Measurements from ENCODE around the gene ALDH3B2. TPM values are rescaled to one million over a fixed set of nuclear protein-coding genes. Genes with fewer than 3 reads are reported as not detected.
"Not testable (repeated sequence)": the region's sequence is repeated elsewhere in the genome, so short reads cannot be mapped to it uniquely, and the experiment has no call there.

Gene ALDH3B2
- total and polyA plus RNA-seq, 4 donors, result 0.05 TPM; not detected in 3

- H3K4me1 ChIP-seq (ENCODE audit: control insufficient read depth in 1 of 2, insufficient read depth in 2 of 2, low read length in 2 of 2), result no peaks in the 10 kb centered on the region
- no peak for ATAC-seq (ENCODE audit: low FRiP score)
- DNase-seq, result no peak
- no peaks in the 10 kb centered on the region for H3K9me3 ChIP-seq (ENCODE audit: control insufficient read depth, low read length)
- no peak overlapping the region for H3K27ac ChIP-seq (ENCODE audit: low read depth in 1 of 2, low read length in 2 of 2)
- no peaks in the 10 kb centered on the region for H3K27me3 ChIP-seq (ENCODE audit: control insufficient read depth in 1 of 2, insufficient read depth in 2 of 2, low read length in 1 of 2)
- H3K36me3 ChIP-seq (ENCODE audit: control insufficient read depth in 1 of 2, insufficient read depth in 2 of 2, low read length in 1 of 2), result no peaks in the 10 kb centered on the region
- no peak overlapping the region for H3K4me3 ChIP-seq (ENCODE audit: low read length in 2 of 2)
- WGBS, 2 donors, result 84 to 92% methylated on average over 7 of the region's 7 CpGs
- intact Hi-C loops (cut with DNase I), result no loop called here
Observed at GRCh38 chr11:67704524-67704923, 30.1 kb upstream of the ALDH3B2 start.

- H3K27ac ChIP-seq (ENCODE audit: low read depth in 1 of 2, low read length in 2 of 2); H3K4me3 ChIP-seq (ENCODE audit: low read length in 2 of 2); ATAC-seq (ENCODE audit: low FRiP score); H3K9me3 ChIP-seq (ENCODE audit: control insufficient read depth, low read length); DNase-seq; H3K4me1 ChIP-seq (ENCODE audit: control insufficient read depth in 1 of 2, insufficient read depth in 2 of 2, low read length in 2 of 2); H3K27me3 ChIP-seq (ENCODE audit: control insufficient read depth in 1 of 2, insufficient read depth in 2 of 2, low read length in 1 of 2); H3K36me3 ChIP-seq (ENCODE audit: control insufficient read depth in 1 of 2, insufficient read depth in 2 of 2, low read length in 1 of 2); intact Hi-C loops (cut with DNase I): not testable (repeated sequence)
- 58 to 60% methylated on average over 5 of the region's 5 CpGs for WGBS, 2 donors
Observed at GRCh38 chr11:67703709-67704108, 29.3 kb upstream of the ALDH3B2 start.

GRCh38 chr11:67700548-67701262, 26.3 kb upstream of the ALDH3B2 start:
- no peak for ATAC-seq (ENCODE audit: low FRiP score)
- 81 to 82% methylated on average over 11 of the region's 11 CpGs for WGBS, 2 donors

GRCh38 chr11:67700141-67700540, 25.7 kb upstream of the ALDH3B2 start:
- Histone ChIP-seq H3K4me1 (ENCODE audit: control insufficient read depth in 1 of 2, insufficient read depth in 2 of 2, low read length in 2 of 2) (no peaks in the 10 kb centered on the region), H3K4me3 (ENCODE audit: low read length in 2 of 2) (no peak overlapping the region), H3K36me3 (ENCODE audit: control insufficient read depth in 1 of 2, insufficient read depth in 2 of 2, low read length in 1 of 2) (no peaks in the 10 kb centered on the region), H3K27me3 (ENCODE audit: control insufficient read depth in 1 of 2, insufficient read depth in 2 of 2, low read length in 1 of 2) (no peaks in the 10 kb centered on the region), H3K9me3 (ENCODE audit: control insufficient read depth, low read length) (peaks cover 5% of the 10 kb centered on the region), H3K27ac (ENCODE audit: low read depth in 1 of 2, low read length in 2 of 2) (no peak overlapping the region)
- DNase-seq (no peak), ATAC-seq (ENCODE audit: low FRiP score) (no peak)
- WGBS, 2 donors, result 61 to 63% methylated on average over 10 of the region's 10 CpGs
- intact Hi-C loops (cut with DNase I), result no loop called here

More at GRCh38 chr11:67700548-67701262, 26.3 kb upstream of the ALDH3B2 start:
- no peak for DNase-seq
- intact Hi-C loops (cut with DNase I), result no loop called here
- Histone ChIP-seq H3K36me3 (ENCODE audit: control insufficient read depth in 1 of 2, insufficient read depth in 2 of 2, low read length in 1 of 2) (no peaks in the 10 kb centered on the region), H3K27me3 (ENCODE audit: control insufficient read depth in 1 of 2, insufficient read depth in 2 of 2, low read length in 1 of 2) (no peaks in the 10 kb centered on the region), H3K4me1 (ENCODE audit: control insufficient read depth in 1 of 2, insufficient read depth in 2 of 2, low read length in 2 of 2) (no peaks in the 10 kb centered on the region), H3K9me3 (ENCODE audit: control insufficient read depth, low read length) (peaks cover 5% of the 10 kb centered on the region), H3K27ac (ENCODE audit: low read depth in 1 of 2, low read length in 2 of 2) (no peak overlapping the region), H3K4me3 (ENCODE audit: low read length in 2 of 2) (no peak overlapping the region)

GRCh38 chr11:67699521-67699920, 25.1 kb upstream of the ALDH3B2 start:
- no peak overlapping the region for H3K4me3 ChIP-seq (ENCODE audit: low read length in 2 of 2)
- no peak for DNase-seq
- peaks cover 5% of the 10 kb centered on the region for H3K9me3 ChIP-seq (ENCODE audit: control insufficient read depth, low read length)
- 73 to 85% methylated on average over 10 of the region's 10 CpGs for WGBS, 2 donors
- intact Hi-C loops (cut with DNase I), result no loop called here
- no peak overlapping the region for H3K27ac ChIP-seq (ENCODE audit: low read depth in 1 of 2, low read length in 2 of 2)
- no peaks in the 10 kb centered on the region for H3K36me3 ChIP-seq (ENCODE audit: control insufficient read depth in 1 of 2, insufficient read depth in 2 of 2, low read length in 1 of 2)
- no peaks in the 10 kb centered on the region for H3K27me3 ChIP-seq (ENCODE audit: control insufficient read depth in 1 of 2, insufficient read depth in 2 of 2, low read length in 1 of 2)
- ATAC-seq (ENCODE audit: low FRiP score), result no peak
- no peaks in the 10 kb centered on the region for H3K4me1 ChIP-seq (ENCODE audit: control insufficient read depth in 1 of 2, insufficient read depth in 2 of 2, low read length in 2 of 2)

- Histone ChIP-seq H3K27me3 (ENCODE audit: control insufficient read depth in 1 of 2, insufficient read depth in 2 of 2, low read length in 1 of 2) (no peaks in the 10 kb centered on the region), H3K36me3 (ENCODE audit: control insufficient read depth in 1 of 2, insufficient read depth in 2 of 2, low read length in 1 of 2) (no peaks in the 10 kb centered on the region), H3K9me3 (ENCODE audit: control insufficient read depth, low read length) (peaks cover 5% of the 10 kb centered on the region), H3K27ac (ENCODE audit: low read depth in 1 of 2, low read length in 2 of 2) (no peak overlapping the region), H3K4me3 (ENCODE audit: low read length in 2 of 2) (no peak overlapping the region), H3K4me1 (ENCODE audit: control insufficient read depth in 1 of 2, insufficient read depth in 2 of 2, low read length in 2 of 2) (no peaks in the 10 kb centered on the region)
- DNase-seq, result no peak
- 79 to 80% methylated on average over 6 of the region's 6 CpGs for WGBS, 2 donors
- intact Hi-C loops (cut with DNase I), result no loop called here
- no peak for ATAC-seq (ENCODE audit: low FRiP score)
Observed at GRCh38 chr11:67698247-67698646, 23.8 kb upstream of the ALDH3B2 start.

- WGBS, 2 donors, result 87 to 89% methylated on average over 4 of the region's 4 CpGs
- ATAC-seq (ENCODE audit: low FRiP score), result no peak
Observed at GRCh38 chr11:67697846-67698245, 23.4 kb upstream of the ALDH3B2 start.

GRCh38 chr11:67696998-67697397, 22.6 kb upstream of the ALDH3B2 start:
- Histone ChIP-seq H3K4me3 (ENCODE audit: low read length in 2 of 2) (no peak overlapping the region), H3K27me3 (ENCODE audit: control insufficient read depth in 1 of 2, insufficient read depth in 2 of 2, low read length in 1 of 2) (no peaks in the 10 kb centered on the region), H3K4me1 (ENCODE audit: control insufficient read depth in 1 of 2, insufficient read depth in 2 of 2, low read length in 2 of 2) (no peaks in the 10 kb centered on the region), H3K9me3 (ENCODE audit: control insufficient read depth, low read length) (peaks cover 5% of the 10 kb centered on the region), H3K27ac (ENCODE audit: low read depth in 1 of 2, low read length in 2 of 2) (no peak overlapping the region), H3K36me3 (ENCODE audit: control insufficient read depth in 1 of 2, insufficient read depth in 2 of 2, low read length in 1 of 2) (no peaks in the 10 kb centered on the region)
- intact Hi-C loops (cut with DNase I), result no loop called here
- no peak for ATAC-seq (ENCODE audit: low FRiP score)
- WGBS, 2 donors, result 91% methylated on average over 7 of the region's 7 CpGs
- no peak for DNase-seq

More at GRCh38 chr11:67697846-67698245, 23.4 kb upstream of the ALDH3B2 start:
- no peaks in the 10 kb centered on the region for H3K4me1 ChIP-seq (ENCODE audit: control insufficient read depth in 1 of 2, insufficient read depth in 2 of 2, low read length in 2 of 2)
- H3K36me3 ChIP-seq (ENCODE audit: control insufficient read depth in 1 of 2, insufficient read depth in 2 of 2, low read length in 1 of 2), result no peaks in the 10 kb centered on the region
- DNase-seq, result no peak
- H3K9me3 ChIP-seq (ENCODE audit: control insufficient read depth, low read length), result peaks cover 5% of the 10 kb centered on the region
- no peak overlapping the region for H3K4me3 ChIP-seq (ENCODE audit: low read length in 2 of 2)
- no peaks in the 10 kb centered on the region for H3K27me3 ChIP-seq (ENCODE audit: control insufficient read depth in 1 of 2, insufficient read depth in 2 of 2, low read length in 1 of 2)
- no peak overlapping the region for H3K27ac ChIP-seq (ENCODE audit: low read depth in 1 of 2, low read length in 2 of 2)
- intact Hi-C loops (cut with DNase I), result no loop called here

GRCh38 chr11:67695606-67696005, 21.2 kb upstream of the ALDH3B2 start:
- no peak for DNase-seq
- H3K27me3 ChIP-seq (ENCODE audit: control insufficient read depth in 1 of 2, insufficient read depth in 2 of 2, low read length in 1 of 2), result no peaks in the 10 kb centered on the region
- H3K9me3 ChIP-seq (ENCODE audit: control insufficient read depth, low read length), result peaks cover 5% of the 10 kb centered on the region
- no peak overlapping the region for H3K27ac ChIP-seq (ENCODE audit: low read depth in 1 of 2, low read length in 2 of 2)
- 87 to 88% methylated on average over 12 of the region's 12 CpGs for WGBS, 2 donors
- no peaks in the 10 kb centered on the region for H3K4me1 ChIP-seq (ENCODE audit: control insufficient read depth in 1 of 2, insufficient read depth in 2 of 2, low read length in 2 of 2)
- intact Hi-C loops (cut with DNase I), result no loop called here
- H3K4me3 ChIP-seq (ENCODE audit: low read length in 2 of 2), result no peak overlapping the region
- ATAC-seq (ENCODE audit: low FRiP score), result no peak
- no peaks in the 10 kb centered on the region for H3K36me3 ChIP-seq (ENCODE audit: control insufficient read depth in 1 of 2, insufficient read depth in 2 of 2, low read length in 1 of 2)

Measured in aorta (tissue), 5 donors.